Measurements from ENCODE around the gene AXIN1. TPM values are rescaled to one million over a fixed set of nuclear protein-coding genes. Genes with fewer than 3 reads are reported as not detected.
"Not testable (repeated sequence)": the region's sequence is repeated elsewhere in the genome, so short reads cannot be mapped to it uniquely, and the experiment has no call there.

AXIN1 gene
- total RNA-seq, 1 donor from 2014 or later = 30.6 TPM

GRCh38 chr16:269061-269796, 83.3 kb downstream of the AXIN1 start:
- H3K27me3 Mint-ChIP-seq = peaks cover 7% of the 10 kb centered on the region
- H3K4me1 Mint-ChIP-seq (ENCODE audit: unreplicated experiment) = no peaks in the 10 kb centered on the region
- H3K36me3 Mint-ChIP-seq = no peaks in the 10 kb centered on the region
- H3K4me3 Mint-ChIP-seq = no peak overlapping the region
- no peaks in the 10 kb centered on the region for H3K9me3 Mint-ChIP-seq
- DNase-seq (ENCODE audit: extremely low spot score, unreplicated experiment) = no peak
- TF ChIP-seq, protein P1, sequence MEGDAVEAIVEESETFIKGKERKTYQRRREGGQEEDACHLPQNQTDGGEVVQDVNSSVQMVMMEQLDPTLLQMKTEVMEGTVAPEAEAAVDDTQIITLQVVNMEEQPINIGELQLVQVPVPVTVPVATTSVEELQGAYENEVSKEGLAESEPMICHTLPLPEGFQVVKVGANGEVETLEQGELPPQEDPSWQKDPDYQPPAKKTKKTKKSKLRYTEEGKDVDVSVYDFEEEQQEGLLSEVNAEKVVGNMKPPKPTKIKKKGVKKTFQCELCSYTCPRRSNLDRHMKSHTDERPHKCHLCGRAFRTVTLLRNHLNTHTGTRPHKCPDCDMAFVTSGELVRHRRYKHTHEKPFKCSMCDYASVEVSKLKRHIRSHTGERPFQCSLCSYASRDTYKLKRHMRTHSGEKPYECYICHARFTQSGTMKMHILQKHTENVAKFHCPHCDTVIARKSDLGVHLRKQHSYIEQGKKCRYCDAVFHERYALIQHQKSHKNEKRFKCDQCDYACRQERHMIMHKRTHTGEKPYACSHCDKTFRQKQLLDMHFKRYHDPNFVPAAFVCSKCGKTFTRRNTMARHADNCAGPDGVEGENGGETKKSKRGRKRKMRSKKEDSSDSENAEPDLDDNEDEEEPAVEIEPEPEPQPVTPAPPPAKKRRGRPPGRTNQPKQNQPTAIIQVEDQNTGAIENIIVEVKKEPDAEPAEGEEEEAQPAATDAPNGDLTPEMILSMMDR (conservative IDR thresholded peaks at IDR 0.05) = no peak
- H3K27ac Mint-ChIP-seq = no peak overlapping the region

DNA sequence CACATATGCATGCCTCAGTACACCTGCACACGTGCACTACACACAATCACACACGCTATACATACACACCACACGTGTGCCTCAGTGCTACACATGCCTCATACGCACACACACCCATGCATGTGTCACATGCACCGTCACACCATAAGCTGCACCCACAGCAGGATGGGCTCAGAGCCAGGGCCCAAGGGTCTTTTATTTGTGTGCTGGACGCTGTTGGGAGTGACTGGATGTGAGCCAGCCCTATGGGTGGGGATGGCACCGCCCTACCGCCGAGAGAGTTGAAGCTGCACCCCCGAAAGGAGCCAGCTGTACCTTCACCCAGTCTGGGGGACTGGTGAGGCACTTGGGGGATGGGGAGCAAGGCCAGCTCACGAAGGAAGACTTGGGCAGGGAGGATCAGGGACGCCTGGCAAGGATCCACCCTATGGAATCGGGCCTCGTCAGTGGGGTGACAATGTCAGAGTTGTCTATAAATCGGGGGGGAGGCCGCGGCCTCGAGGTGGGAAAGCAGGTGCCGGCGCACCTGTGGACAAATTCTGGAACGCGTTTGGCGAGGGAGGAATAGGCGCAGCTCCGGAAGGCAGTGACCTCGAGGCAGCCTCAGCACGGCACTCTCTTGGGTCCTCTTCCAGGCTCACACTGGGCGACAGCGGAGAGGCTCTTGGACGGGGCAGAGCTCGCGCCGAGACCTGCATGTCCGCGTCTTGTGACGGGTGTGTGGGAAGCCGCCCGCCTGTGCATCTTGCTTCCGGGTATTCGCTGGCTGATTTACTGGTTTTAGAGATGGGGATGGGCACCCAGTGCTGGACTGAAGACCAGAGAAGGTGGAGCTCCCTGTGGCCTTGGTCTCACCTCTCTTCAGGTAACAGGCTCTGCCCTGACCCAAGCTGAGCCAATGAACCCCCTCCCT, 84.1 kb downstream of the AXIN1 start:
- H3K36me3 Mint-ChIP-seq = no peaks in the 10 kb centered on the region
- peaks cover 5% of the 10 kb centered on the region for H3K27me3 Mint-ChIP-seq
- H3K4me3 Mint-ChIP-seq = no peak overlapping the region
- TF ChIP-seq, protein P1 (conservative IDR thresholded peaks at IDR 0.05) = no peak
- no peak for DNase-seq (ENCODE audit: extremely low spot score, unreplicated experiment)
- no peak overlapping the region for H3K27ac Mint-ChIP-seq
- no peaks in the 10 kb centered on the region for H3K9me3 Mint-ChIP-seq
- no peaks in the 10 kb centered on the region for H3K4me1 Mint-ChIP-seq (ENCODE audit: unreplicated experiment)

DNA sequence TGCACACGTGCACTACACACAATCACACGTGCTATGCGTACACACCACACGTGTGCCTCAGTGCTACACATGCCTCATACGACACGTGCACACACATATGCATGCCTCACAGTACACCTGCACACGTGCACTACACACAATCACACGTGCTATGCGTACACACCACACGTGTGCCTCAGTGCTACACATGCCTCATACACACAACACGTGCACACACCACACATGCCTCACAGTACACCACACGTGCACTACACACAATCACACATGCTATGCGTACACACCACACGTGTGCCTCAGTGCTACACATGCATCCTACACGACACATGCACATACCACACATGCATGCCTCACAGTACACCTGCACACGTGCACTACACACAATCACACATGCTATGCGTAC, 85.0 kb downstream of the AXIN1 start:
- not testable (repeated sequence) for H3K27me3 Mint-ChIP-seq; DNase-seq (ENCODE audit: extremely low spot score, unreplicated experiment); H3K9me3 Mint-ChIP-seq; H3K4me3 Mint-ChIP-seq; H3K4me1 Mint-ChIP-seq (ENCODE audit: unreplicated experiment); H3K27ac Mint-ChIP-seq; H3K36me3 Mint-ChIP-seq

DNA sequence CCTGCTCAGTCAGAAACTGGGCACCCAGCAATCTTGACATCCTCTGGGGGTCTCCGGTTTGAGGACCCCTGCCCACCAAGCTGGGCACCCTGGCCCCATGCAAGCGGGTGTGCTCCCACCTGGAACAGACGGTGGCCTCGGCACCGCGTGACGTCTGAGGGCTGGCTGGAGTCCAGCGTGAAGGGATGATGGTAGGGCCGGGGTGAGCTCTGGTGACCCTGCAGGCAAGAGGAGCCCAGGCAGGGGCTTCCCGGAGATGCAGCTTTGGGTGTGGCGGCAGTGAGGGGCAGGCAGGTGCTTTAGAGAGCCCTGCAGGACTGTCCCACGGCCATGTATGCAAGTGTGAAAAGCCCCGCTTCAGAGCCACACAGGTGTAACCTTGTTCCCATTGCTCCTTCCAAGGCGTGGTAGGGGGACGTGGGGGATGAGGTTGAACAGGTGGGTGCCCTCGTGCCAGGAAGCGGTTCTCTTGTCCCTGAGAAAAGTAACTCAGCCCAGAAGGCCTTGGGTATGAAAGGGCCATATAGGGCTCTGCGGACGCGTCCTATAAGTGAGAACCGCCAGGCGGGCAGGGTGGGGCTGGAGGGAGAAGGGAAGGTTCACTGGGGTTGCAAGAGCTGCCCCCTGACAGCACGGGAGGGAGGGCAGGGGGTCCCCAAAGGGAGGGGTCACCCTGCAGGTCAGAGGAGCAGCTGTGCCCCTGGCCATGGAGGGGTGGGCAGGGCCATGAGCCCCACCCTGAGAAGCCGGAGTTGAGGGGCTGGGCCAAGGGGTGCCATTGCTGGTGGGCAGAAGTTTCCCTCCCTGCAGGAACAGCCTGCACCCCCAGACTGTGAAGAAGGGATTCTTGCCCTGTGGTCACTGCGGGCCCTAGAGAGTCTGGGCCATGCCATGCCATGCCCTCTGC, 86.0 kb downstream of the AXIN1 start:
- no peak overlapping the region for H3K27ac Mint-ChIP-seq
- H3K4me3 Mint-ChIP-seq = no peak overlapping the region
- TF ChIP-seq, protein P1 (conservative IDR thresholded peaks at IDR 0.05) = no peak
- H3K36me3 Mint-ChIP-seq = no peaks in the 10 kb centered on the region
- no peaks in the 10 kb centered on the region for H3K27me3 Mint-ChIP-seq
- H3K4me1 Mint-ChIP-seq (ENCODE audit: unreplicated experiment) = no peaks in the 10 kb centered on the region
- no peak for DNase-seq (ENCODE audit: extremely low spot score, unreplicated experiment)
- H3K9me3 Mint-ChIP-seq = no peaks in the 10 kb centered on the region

DNA sequence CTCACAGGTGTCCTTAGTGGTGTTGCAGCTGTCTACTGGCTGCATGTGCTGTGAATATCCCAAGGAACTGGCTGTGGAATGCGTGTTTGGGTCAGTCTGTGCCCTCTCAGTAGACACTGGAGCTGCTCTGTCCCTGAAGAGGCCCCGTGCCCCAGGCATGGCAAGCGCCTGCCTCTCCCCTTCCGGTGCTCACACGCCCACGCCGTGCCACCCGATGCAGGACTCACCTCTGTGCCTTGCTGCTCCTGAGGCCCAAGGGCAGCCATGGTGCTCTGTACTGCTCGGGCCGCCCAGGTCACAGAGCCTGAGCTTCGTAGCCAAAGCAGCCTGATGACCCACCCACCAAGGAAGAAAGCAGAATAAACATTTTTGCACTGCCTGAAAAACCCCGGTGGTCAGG, 86.8 kb downstream of the AXIN1 start:
- H3K27me3 Mint-ChIP-seq = no peaks in the 10 kb centered on the region
- no peak for DNase-seq (ENCODE audit: extremely low spot score, unreplicated experiment)
- no peaks in the 10 kb centered on the region for H3K9me3 Mint-ChIP-seq
- no peak overlapping the region for H3K27ac Mint-ChIP-seq
- peaks cover under 1% of the 10 kb centered on the region for H3K36me3 Mint-ChIP-seq
- no peaks in the 10 kb centered on the region for H3K4me1 Mint-ChIP-seq (ENCODE audit: unreplicated experiment)
- TF ChIP-seq, protein P1 (conservative IDR thresholded peaks at IDR 0.05) = no peak
- no peak overlapping the region for H3K4me3 Mint-ChIP-seq

All from type B pancreatic cell (in vitro differentiated cells).